Astrocyte (in vitro differentiated cells and primary cell): Measurements from ENCODE around the gene MOB1B.
"Not testable (repeated sequence)": the region's sequence is repeated elsewhere in the genome, so short reads cannot be mapped to it uniquely, and the experiment has no call there.

ENCODE experiments used
- EZH2 ChIP-seq: IDR thresholded peaks from 2 replicates; pipeline ENCODE4 v1.6.1; 2012; ENCODE audit warnings: mild to moderate bottlenecking, low read length, inconsistent platforms; ENCODE audit not compliant: insufficient read depth
- TF ChIP-seq, protein P1 (sequence below): IDR thresholded peaks from 2 replicates; pipeline ENCODE4 v1.5.1; 2011; ENCODE audit warnings: low read depth, mild to moderate bottlenecking, inconsistent platforms, low read length, moderate library complexity; ENCODE audit not compliant: insufficient read depth

DNA sequence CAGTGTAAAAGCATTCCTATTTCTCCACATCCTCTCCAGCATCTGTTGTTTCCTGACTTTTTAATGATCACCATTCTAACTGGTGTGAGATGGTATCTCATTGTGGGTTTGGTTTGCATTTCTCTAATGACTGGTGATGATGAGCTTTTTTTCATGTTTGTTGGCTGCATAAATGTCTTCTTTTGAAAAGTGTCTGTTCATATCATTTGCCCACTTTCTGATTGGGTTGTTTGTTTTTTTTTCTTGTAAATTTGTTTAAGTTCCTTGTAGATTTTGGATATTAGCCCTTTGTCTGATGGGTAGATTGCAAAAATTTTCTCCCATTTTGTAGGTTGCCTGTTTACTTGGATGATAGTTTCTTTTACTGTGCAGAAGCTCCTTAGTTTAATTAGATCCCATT lies 97.5 kb downstream of the MOB1B start:
- TF ChIP-seq, protein P1, sequence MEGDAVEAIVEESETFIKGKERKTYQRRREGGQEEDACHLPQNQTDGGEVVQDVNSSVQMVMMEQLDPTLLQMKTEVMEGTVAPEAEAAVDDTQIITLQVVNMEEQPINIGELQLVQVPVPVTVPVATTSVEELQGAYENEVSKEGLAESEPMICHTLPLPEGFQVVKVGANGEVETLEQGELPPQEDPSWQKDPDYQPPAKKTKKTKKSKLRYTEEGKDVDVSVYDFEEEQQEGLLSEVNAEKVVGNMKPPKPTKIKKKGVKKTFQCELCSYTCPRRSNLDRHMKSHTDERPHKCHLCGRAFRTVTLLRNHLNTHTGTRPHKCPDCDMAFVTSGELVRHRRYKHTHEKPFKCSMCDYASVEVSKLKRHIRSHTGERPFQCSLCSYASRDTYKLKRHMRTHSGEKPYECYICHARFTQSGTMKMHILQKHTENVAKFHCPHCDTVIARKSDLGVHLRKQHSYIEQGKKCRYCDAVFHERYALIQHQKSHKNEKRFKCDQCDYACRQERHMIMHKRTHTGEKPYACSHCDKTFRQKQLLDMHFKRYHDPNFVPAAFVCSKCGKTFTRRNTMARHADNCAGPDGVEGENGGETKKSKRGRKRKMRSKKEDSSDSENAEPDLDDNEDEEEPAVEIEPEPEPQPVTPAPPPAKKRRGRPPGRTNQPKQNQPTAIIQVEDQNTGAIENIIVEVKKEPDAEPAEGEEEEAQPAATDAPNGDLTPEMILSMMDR: not testable (repeated sequence)
- TF ChIP-seq EZH2: not testable (repeated sequence)
